Measurements from ENCODE around the gene DIABLO. TPM values are rescaled to one million over a fixed set of nuclear protein-coding genes. Genes with fewer than 3 reads are reported as not detected.

DIABLO gene
- total RNA-seq, 1 experiment from 2014 or later: 68.7 TPM

- Mint-ChIP-seq H3K4me3 (ENCODE audit: low read depth, unreplicated experiment) (peak overlapping the region; percentile 99), H3K27ac (ENCODE audit: unreplicated experiment) (no peak overlapping the region), H3K4me1 (ENCODE audit: low read depth, unreplicated experiment) (peaks cover 15% of the 10 kb centered on the region), H3K27me3 (ENCODE audit: unreplicated experiment) (no peaks in the 10 kb centered on the region), H3K9me3 (ENCODE audit: low read depth, unreplicated experiment) (no peaks in the 10 kb centered on the region), H3K36me3 (ENCODE audit: insufficient read depth, unreplicated experiment) (peaks cover 40% of the 10 kb centered on the region)
- no TSS peak for BruUV-seq (replicated peaks)
- intact Hi-C loops (cut with micrococcal nuclease; ENCODE audit: unreplicated experiment): no loop called here
- no peak for TF ChIP-seq CTCF (IDR thresholded peaks at IDR 0.05; ENCODE audit: unreplicated experiment)
- DNase-seq: no peak
- CTCF ChIA-PET: no interaction called here
Observed at GRCh38 chr12:122227341-122227740, 1.5 kb upstream of the DIABLO start.

- CTCF ChIA-PET: interaction anchor here (0.6 to 0.7 kb wide), 3 partner anchors 235 to 1924 kb away, joined by 3 to 8 read pairs (median 4); partner anchors contain the start of gene SIRT4
Observed at GRCh38 chr12:122226366-122227125, 694 bp upstream of the DIABLO start.

GRCh38 chr12:122216445-122216844 is 9.4 kb downstream of the DIABLO start:
- TF ChIP-seq CTCF (IDR thresholded peaks at IDR 0.05; ENCODE audit: unreplicated experiment): no peak
- BruUV-seq (replicated peaks): no TSS peak
- no peak overlapping the region for H3K27ac Mint-ChIP-seq (ENCODE audit: unreplicated experiment)
- intact Hi-C loops (cut with micrococcal nuclease; ENCODE audit: unreplicated experiment): no loop called here
- no peaks in the 10 kb centered on the region for H3K27me3 Mint-ChIP-seq (ENCODE audit: unreplicated experiment)
- H3K4me3 Mint-ChIP-seq (ENCODE audit: low read depth, unreplicated experiment): no peak overlapping the region
- no peaks in the 10 kb centered on the region for H3K9me3 Mint-ChIP-seq (ENCODE audit: low read depth, unreplicated experiment)
- DNase-seq: no peak
- CTCF ChIA-PET: no interaction called here
- peaks cover 84% of the 10 kb centered on the region for H3K36me3 Mint-ChIP-seq (ENCODE audit: insufficient read depth, unreplicated experiment)
- no peaks in the 10 kb centered on the region for H3K4me1 Mint-ChIP-seq (ENCODE audit: low read depth, unreplicated experiment)

More at GRCh38 chr12:122226366-122227125, 694 bp upstream of the DIABLO start:
- H3K4me1 Mint-ChIP-seq (ENCODE audit: low read depth, unreplicated experiment): peaks cover 15% of the 10 kb centered on the region
- intact Hi-C loops (cut with micrococcal nuclease; ENCODE audit: unreplicated experiment): no loop called here
- DNase-seq: no peak
- peak overlapping the region; percentile 99 for H3K4me3 Mint-ChIP-seq (ENCODE audit: low read depth, unreplicated experiment)
- H3K27me3 Mint-ChIP-seq (ENCODE audit: unreplicated experiment): no peaks in the 10 kb centered on the region
- BruUV-seq (replicated peaks): no TSS peak
- peaks cover 44% of the 10 kb centered on the region for H3K36me3 Mint-ChIP-seq (ENCODE audit: insufficient read depth, unreplicated experiment)
- no peak for TF ChIP-seq CTCF (IDR thresholded peaks at IDR 0.05; ENCODE audit: unreplicated experiment)
- H3K9me3 Mint-ChIP-seq (ENCODE audit: low read depth, unreplicated experiment): no peaks in the 10 kb centered on the region
- H3K27ac Mint-ChIP-seq (ENCODE audit: unreplicated experiment): no peak overlapping the region

GRCh38 chr12:122215771-122216170 is 10.1 kb downstream of the DIABLO start:
- Mint-ChIP-seq H3K4me3 (ENCODE audit: low read depth, unreplicated experiment) (no peak overlapping the region), H3K9me3 (ENCODE audit: low read depth, unreplicated experiment) (no peaks in the 10 kb centered on the region), H3K27me3 (ENCODE audit: unreplicated experiment) (no peaks in the 10 kb centered on the region), H3K4me1 (ENCODE audit: low read depth, unreplicated experiment) (no peaks in the 10 kb centered on the region), H3K36me3 (ENCODE audit: insufficient read depth, unreplicated experiment) (peaks cover 83% of the 10 kb centered on the region), H3K27ac (ENCODE audit: unreplicated experiment) (no peak overlapping the region)
- no peak for TF ChIP-seq CTCF (IDR thresholded peaks at IDR 0.05; ENCODE audit: unreplicated experiment)
- no TSS peak for BruUV-seq (replicated peaks)
- no peak for DNase-seq
- CTCF ChIA-PET: no interaction called here
- intact Hi-C loops (cut with micrococcal nuclease; ENCODE audit: unreplicated experiment): no loop called here
